ENCODE results near the gene PSD. TPM values are rescaled to one million over a fixed set of nuclear protein-coding genes. Genes with fewer than 3 reads are reported as not detected.

Gene PSD
- total RNA-seq = under 0.01 and 0.44 TPM in 2 replicates

DNA sequence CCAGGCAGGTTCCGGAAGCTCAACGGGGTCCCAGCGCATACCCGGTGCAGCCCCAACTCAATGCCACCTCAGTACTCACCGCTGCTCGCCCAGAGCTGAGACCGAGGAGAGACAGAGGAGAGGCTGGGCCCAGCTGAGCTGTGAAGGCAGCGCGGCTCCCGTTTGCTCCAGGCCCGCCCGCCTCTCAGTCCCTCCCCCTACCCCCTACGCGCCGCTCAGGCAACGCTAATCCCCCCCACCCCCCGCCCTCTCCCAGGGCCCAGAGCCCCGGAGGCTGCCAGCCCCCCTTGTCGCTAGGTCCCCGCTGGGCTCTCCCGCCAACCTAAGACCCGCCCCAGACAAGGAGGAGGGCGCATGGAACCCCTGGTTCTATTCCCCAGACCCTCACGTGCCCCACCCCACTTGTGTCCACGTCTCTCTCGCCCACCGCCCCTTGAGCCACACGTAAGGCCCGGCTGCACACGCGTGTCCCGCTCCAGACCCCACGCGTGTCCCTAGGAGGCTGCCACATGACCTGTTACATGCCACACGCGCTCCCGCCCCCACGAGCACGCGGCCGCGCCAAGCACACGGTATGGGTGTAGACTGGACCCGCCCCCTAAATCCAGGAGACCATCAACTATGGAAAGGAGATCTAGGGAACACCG is at the start of gene PSD:
TSS of gene PSD (minus strand) at position 164 of the 647 bp plus-strand sequence. CDS start 1,747 bp downstream, outside the sequence.

GRCh38 chr10:102451105-102451969 is 32.8 kb upstream of the PSD start, which contains the start of gene C10orf95:
TSS of gene C10orf95 (minus strand) at chr10:102451543. CDS start at chr10:102451093, 450 bp downstream.

DNA sequence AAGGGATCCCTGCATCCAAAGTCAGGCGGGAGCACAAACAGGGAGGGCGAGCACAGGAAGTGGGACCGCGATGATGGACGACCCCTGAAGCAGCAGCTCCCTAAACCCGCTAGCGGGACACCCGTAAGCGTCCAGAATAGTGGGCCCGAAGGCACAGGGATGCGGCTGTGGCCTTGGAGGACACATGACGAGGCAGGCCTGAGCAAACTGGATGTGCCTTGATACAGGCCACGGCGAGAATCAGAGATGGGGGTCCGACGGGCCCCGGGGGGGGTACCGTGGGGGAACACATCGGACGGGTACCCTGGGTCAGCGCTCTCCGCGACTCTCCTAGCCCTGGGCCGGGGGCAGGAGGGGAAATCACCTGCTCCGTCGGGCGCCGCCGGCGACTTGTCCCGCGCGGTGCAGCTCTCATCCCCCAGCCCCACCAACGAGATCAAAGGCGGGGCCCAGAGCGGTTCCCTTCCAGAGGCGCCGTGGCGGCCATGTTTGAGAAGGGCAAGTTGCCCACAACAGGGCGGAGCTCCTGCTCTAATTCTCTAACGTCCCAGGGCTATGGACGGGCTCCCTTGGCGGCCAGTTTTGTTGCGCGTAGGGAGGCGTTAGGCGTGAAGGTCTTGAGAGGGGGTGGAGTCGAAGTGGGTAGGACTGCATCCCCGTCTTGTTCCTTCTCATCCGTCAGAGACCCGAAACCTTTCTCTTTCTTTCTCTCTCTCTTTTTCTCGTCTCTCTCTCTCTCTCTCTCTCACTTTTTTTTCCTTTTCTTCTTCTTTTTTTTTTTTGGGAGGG is 13.8 kb upstream of the PSD start, which contains the start of gene CUEDC2:
TSS of gene CUEDC2 (minus strand) at position 413 of the 789 bp plus-strand sequence. CDS start 7,386 bp downstream, outside the sequence.

GRCh38 chr10:102420714-102421506 is 2.3 kb upstream of the PSD start, which contains the start of gene FBXL15:
TSS of gene FBXL15 (plus strand) at chr10:102420836. CDS start at chr10:102421130, 294 bp downstream.

GRCh38 chr10:102395400-102396316 is 22.9 kb downstream of the PSD start, which contains the start of gene NFKB2:
TSS of gene NFKB2 (plus strand) at chr10:102395705. CDS start at chr10:102395960, 255 bp downstream.

Other genes with a start within 250 kb of the PSD start
- gene ELOVL3, start 192.5 kb downstream of the PSD start, total RNA-seq = not detected in 2 replicates
- not detected in 2 replicates for gene PITX3, start 177.3 kb downstream of the PSD start, total RNA-seq
- 12.6 and 31.8 TPM in 2 replicates for gene GBF1, start 173.3 kb downstream of the PSD start, total RNA-seq
- gene NFKB2, start 23.1 kb downstream of the PSD start, total RNA-seq = 18.5 and 65.1 TPM in 2 replicates
- gene FBXL15, start 2.1 kb upstream of the PSD start, total RNA-seq = 5.5 and 7.6 TPM in 2 replicates
- 33.3 and 41.8 TPM in 2 replicates for gene CUEDC2, start 13.8 kb upstream of the PSD start, total RNA-seq
- gene C10orf95, start 32.8 kb upstream of the PSD start, total RNA-seq = not detected in 2 replicates
- gene ACTR1A, start 83.9 kb upstream of the PSD start, total RNA-seq = 154 and 207 TPM in 2 replicates
- gene SUFU, start 85.2 kb upstream of the PSD start, total RNA-seq = 2.3 and 6.9 TPM in 2 replicates
- gene TRIM8, start 225.7 kb upstream of the PSD start, total RNA-seq = 48.4 and 72.8 TPM in 2 replicates

Measured in bladder microvascular endothelial cell (primary cell).